Esophagus (tissue), 2 donors: Measurements from ENCODE around the gene SLC25A29. TPM values are rescaled to one million over a fixed set of nuclear protein-coding genes. Genes with fewer than 3 reads are reported as not detected.
"Not testable (repeated sequence)": the region's sequence is repeated elsewhere in the genome, so short reads cannot be mapped to it uniquely, and the experiment has no call there.

Experiments used
- H3K27ac ChIP-seq, 2 donors: one replicate each; pipeline ENCODE4 v1.5.1; 2013; ENCODE audit warnings: low read depth in 2 of 2, mild to moderate bottlenecking in 2 of 2, inconsistent platforms in 1 of 2, low read length in 1 of 2, moderate library complexity in 1 of 2
- H3K27me3 ChIP-seq, 2 donors: one replicate each; pipeline ENCODE4 v1.6.1; 2013; ENCODE audit warnings: low read length in 2 of 2, control low read depth in 1 of 2, mild to moderate bottlenecking in 1 of 2; ENCODE audit not compliant: insufficient read depth in 2 of 2, control insufficient read depth in 1 of 2
- H3K36me3 ChIP-seq, 2 donors: one replicate each; pipeline ENCODE4 v1.6.1; 2013; ENCODE audit warnings: low read length in 1 of 2; ENCODE audit not compliant: control insufficient read depth in 2 of 2, insufficient read depth in 2 of 2
- H3K4me1 ChIP-seq, 2 donors: one replicate each; pipeline ENCODE4 v1.6.1; 2013; ENCODE audit warnings: low read length in 1 of 2; ENCODE audit not compliant: control insufficient read depth in 2 of 2, insufficient read depth in 2 of 2
- H3K4me3 ChIP-seq, 2 donors: one replicate each; pipeline ENCODE4 v1.5.1; 2013; ENCODE audit warnings: low read length in 2 of 2, mild to moderate bottlenecking in 2 of 2, low read depth in 1 of 2, moderate library complexity in 1 of 2
- H3K9me3 ChIP-seq, 2 donors: one replicate each; pipeline ENCODE4 v1.6.1; 2013; ENCODE audit warnings: mild to moderate bottlenecking in 2 of 2, low read depth in 1 of 2, low read length in 1 of 2, moderate library complexity in 1 of 2; ENCODE audit not compliant: control insufficient read depth in 2 of 2, insufficient read depth in 1 of 2
- WGBS, 2 donors: extraction: QIAGEN DNeasy Blood & Tissue Kit; methylation state at CpG; one replicate each; pipeline ENCODE4 v1.1.7; 2013; 5-methylcytosine and 5-hydroxymethylcytosine counted together
- polyA plus RNA-seq, 2 donors: library from polyadenylated mRNA; stranded (reverse); fragments of 200-250 nt; gene quantifications; one replicate each; pipeline ENCODE4 v1.2.3, GENCODE V29; 2013
- donor health status: healthy with polysubstance abuse.
- donor health status: Bipolar disorder and iron deficiency.

The SLC25A29 gene
- polyA plus RNA-seq, 2 donors = 27.9 to 67.7 TPM

GRCh38 chr14:100283436-100283835 is 22.8 kb downstream of the SLC25A29 start:
- 85 to 91% methylated on average over 9 of the region's 9 CpGs for WGBS, 2 donors
- not testable (repeated sequence) for H3K4me3 ChIP-seq, H3K36me3 ChIP-seq, H3K27me3 ChIP-seq, H3K9me3 ChIP-seq
- Histone ChIP-seq H3K4me1 (peaks cover 6 to 12% of the 10 kb centered on the region in 2 donors), H3K27ac (peak overlapping the region; percentile 62 to 77)

GRCh38 chr14:100282766-100283419 is 23.4 kb downstream of the SLC25A29 start:
- H3K4me3 ChIP-seq = no peak overlapping the region
- H3K4me1 ChIP-seq = peaks cover 6 to 12% of the 10 kb centered on the region in 2 donors
- H3K27me3 ChIP-seq = no peaks in the 10 kb centered on the region
- peak overlapping the region; percentile 62 to 77 for H3K27ac ChIP-seq
- peaks cover 3 to 4% of the 10 kb centered on the region in 2 donors for H3K36me3 ChIP-seq
- 50 to 69% methylated on average over 9 of the region's 9 CpGs for WGBS, 2 donors
- H3K9me3 ChIP-seq = no peaks in the 10 kb centered on the region

GRCh38 chr14:100282083-100282350 is 24.2 kb downstream of the SLC25A29 start:
- peak overlapping the region in 1 of 2 donors; percentile 24 for H3K27ac ChIP-seq
- peaks cover 6 to 12% of the 10 kb centered on the region in 2 donors for H3K4me1 ChIP-seq
- no peaks in the 10 kb centered on the region for H3K9me3 ChIP-seq
- WGBS, 2 donors = 89 to 93% methylated on average over 7 of the region's 7 CpGs
- peaks cover 5 to 6% of the 10 kb centered on the region in 2 donors for H3K36me3 ChIP-seq
- no peaks in the 10 kb centered on the region for H3K27me3 ChIP-seq
- no peak overlapping the region for H3K4me3 ChIP-seq

- 48 to 52% methylated on average over 11 of the region's 11 CpGs for WGBS, 2 donors
- peaks cover 6 to 12% of the 10 kb centered on the region in 2 donors for H3K4me1 ChIP-seq
- H3K36me3 ChIP-seq = peaks cover 6 to 7% of the 10 kb centered on the region in 2 donors
- H3K4me3 ChIP-seq = no peak overlapping the region
- no peaks in the 10 kb centered on the region for H3K27me3 ChIP-seq
- H3K9me3 ChIP-seq = no peaks in the 10 kb centered on the region
- peak overlapping the region in 1 of 2 donors; percentile 63 for H3K27ac ChIP-seq
Observed at GRCh38 chr14:100281286-100282082, 24.8 kb downstream of the SLC25A29 start.

- Histone ChIP-seq H3K4me3 (no peak overlapping the region), H3K27ac (no peak overlapping the region), H3K4me1 (peaks cover 2 to 9% of the 10 kb centered on the region in 2 donors), H3K27me3 (no peaks in the 10 kb centered on the region), H3K9me3 (no peaks in the 10 kb centered on the region), H3K36me3 (peaks cover 6 to 10% of the 10 kb centered on the region in 2 donors)
- WGBS, 2 donors = 91 to 93% methylated on average over 8 of the region's 8 CpGs
Observed at GRCh38 chr14:100279563-100279962, 26.7 kb downstream of the SLC25A29 start.

- Histone ChIP-seq H3K36me3 (peaks cover 6 to 10% of the 10 kb centered on the region in 2 donors), H3K4me3 (no peak overlapping the region), H3K4me1 (peaks cover 2 to 9% of the 10 kb centered on the region in 2 donors), H3K9me3 (no peaks in the 10 kb centered on the region), H3K27me3 (no peaks in the 10 kb centered on the region), H3K27ac (no peak overlapping the region)
- WGBS, 2 donors = 73 to 84% methylated on average over 2 of the region's 2 CpGs
Observed at GRCh38 chr14:100279133-100279532, 27.1 kb downstream of the SLC25A29 start.

GRCh38 chr14:100278702-100279101 is 27.5 kb downstream of the SLC25A29 start:
- H3K4me1 ChIP-seq = peaks cover 2 to 9% of the 10 kb centered on the region in 2 donors
- WGBS, 2 donors = 70 to 73% methylated on average over 8 of the region's 8 CpGs
- H3K27ac ChIP-seq = no peak overlapping the region
- H3K27me3 ChIP-seq = no peaks in the 10 kb centered on the region
- peaks cover 6 to 10% of the 10 kb centered on the region in 2 donors for H3K36me3 ChIP-seq
- H3K4me3 ChIP-seq = no peak overlapping the region
- H3K9me3 ChIP-seq = no peaks in the 10 kb centered on the region

- H3K4me3 ChIP-seq = no peak overlapping the region
- no peaks in the 10 kb centered on the region for H3K9me3 ChIP-seq
- peaks cover 0 to 2% of the 10 kb centered on the region in 2 donors for H3K4me1 ChIP-seq
- no peaks in the 10 kb centered on the region for H3K27me3 ChIP-seq
- H3K27ac ChIP-seq = no peak overlapping the region
- 63 to 64% methylated on average over 7 of the region's 7 CpGs for WGBS, 2 donors
- peaks cover 6 to 10% of the 10 kb centered on the region in 2 donors for H3K36me3 ChIP-seq
Observed at GRCh38 chr14:100275214-100275613, 31.0 kb downstream of the SLC25A29 start.

GRCh38 chr14:100274250-100274649 is 32.0 kb downstream of the SLC25A29 start:
- H3K36me3 ChIP-seq = peaks cover 3 to 10% of the 10 kb centered on the region in 2 donors
- 93 to 95% methylated on average over 4 of the region's 4 CpGs for WGBS, 2 donors
- H3K27me3 ChIP-seq = no peaks in the 10 kb centered on the region
- H3K4me3 ChIP-seq = no peak overlapping the region
- H3K27ac ChIP-seq = no peak overlapping the region
- H3K9me3 ChIP-seq = no peaks in the 10 kb centered on the region
- peaks cover 0 to 2% of the 10 kb centered on the region in 2 donors for H3K4me1 ChIP-seq
